ENCODE data around the gene TINAG. TPM values are rescaled to one million over a fixed set of nuclear protein-coding genes. Genes with fewer than 3 reads are reported as not detected.

Gene TINAG
- not detected in 5 replicates for total RNA-seq (2022; extraction: Qiagen RNA extraction)

GRCh38 chr6:54308289-54308985 is at the start of gene TINAG:
Gene TINAG, plus strand, starts transcription at chr6:54308441. Its CDS starts 110 bp downstream, at chr6:54308551.

Other genes with a start within 250 kb of the TINAG start
- gene MLIP, start 197.0 kb upstream of the TINAG start, total RNA-seq (2022; extraction: Qiagen RNA extraction) = not detected in 5 replicates